Karpas-422 (cell line): Measurements from ENCODE around the gene TOP1. TPM values are rescaled to one million over a fixed set of nuclear protein-coding genes. Genes with fewer than 3 reads are reported as not detected.

Experiments
- DNase-seq: peaks from one replicate; pipeline ENCODE4 v3.0.0-alpha.2; 2015
- H2AFZ ChIP-seq: fragments of 200-600 bp; sonication (generic); 2 replicates; pipeline ENCODE4 v1.6.1; 2014; ENCODE audit warnings: antibody characterized with exemption, low read length, mixed read lengths
- H3K27ac ChIP-seq: fragments of 200-600 bp; sonication (generic); 2 replicates; pipeline ENCODE4 v1.5.1; 2014; ENCODE audit warnings: mild to moderate bottlenecking, low read length, moderate library complexity
- H3K27me3 ChIP-seq: fragments of 200-600 bp; sonication (generic); 2 replicates; pipeline ENCODE4 v1.6.1; 2014; ENCODE audit warnings: low read length, mixed read lengths
- H3K36me3 ChIP-seq: fragments of 200-600 bp; sonication (generic); 2 replicates; pipeline ENCODE4 v1.6.1; 2014; ENCODE audit warnings: low read length, mixed read lengths; ENCODE audit not compliant: insufficient read depth
- H3K4me1 ChIP-seq: fragments of 200-600 bp; sonication (generic); 2 replicates; pipeline ENCODE4 v1.6.1; 2014; ENCODE audit warnings: mild to moderate bottlenecking, low read length, mixed read lengths
- H3K4me2 ChIP-seq: fragments of 200-600 bp; sonication (generic); 2 replicates; pipeline ENCODE4 v1.6.1; 2014; ENCODE audit warnings: low read length, low read depth, mild to moderate bottlenecking; ENCODE audit not compliant: poor library complexity, severe bottlenecking
- H3K4me3 ChIP-seq: fragments of 200-600 bp; sonication (generic); 2 replicates; pipeline ENCODE4 v1.5.1; 2014; ENCODE audit warnings: mild to moderate bottlenecking, antibody characterized with exemption, low read length, mixed read lengths
- H3K79me2 ChIP-seq: fragments of 200-600 bp; sonication (generic); 2 replicates; pipeline ENCODE4 v1.6.1; 2014; ENCODE audit warnings: mild to moderate bottlenecking, low read length, mixed read lengths
- H3K9ac ChIP-seq: fragments of 200-600 bp; sonication (generic); 2 replicates; pipeline ENCODE4 v1.6.0; 2014; ENCODE audit warnings: low read length
- H3K9me2 ChIP-seq: fragments of 200-600 bp; sonication (generic), shearing (Covaris generic); replicated peaks from 2 replicates; pipeline ENCODE4 v1.6.0; 2014; ENCODE audit warnings: mild to moderate bottlenecking, low read length, moderate library complexity; ENCODE audit not compliant: insufficient read depth
- H3K9me3 ChIP-seq: fragments of 300-700, 200-600 bp; sonication (generic); 2 replicates; pipeline ENCODE4 v1.6.1; 2014; ENCODE audit warnings: low read length, mixed read lengths
- H4K20me1 ChIP-seq: fragments of 200-600 bp; sonication (generic); 2 replicates; pipeline ENCODE4 v1.6.1; 2014; ENCODE audit warnings: mild to moderate bottlenecking, antibody characterized with exemption, low read length, low read depth; ENCODE audit not compliant: insufficient read depth
- total RNA-seq: library from RNA; depleted of rRNA; stranded (reverse); fragments of >200 nt; shearing (Covaris generic); gene quantifications from 2 replicates; pipeline ENCODE4 v1.2.3, GENCODE V29; 2014; ENCODE audit warnings: low replicate concordance

TOP1 gene
- total RNA-seq, 1 experiment from 2014 or later = 101 TPM

- Histone ChIP-seq H3K27me3 (no peaks in the 10 kb centered on the region), H3K4me3 (no peak overlapping the region), H4K20me1 (no peaks in the 10 kb centered on the region), H3K9me2 (no peaks in the 10 kb centered on the region), H3K9me3 (no peaks in the 10 kb centered on the region), H3K4me1 (no peaks in the 10 kb centered on the region), H3K27ac (no peak overlapping the region), H3K9ac (no peak overlapping the region), H3K36me3 (peaks cover 12% of the 10 kb centered on the region), H3K79me2 (no peaks in the 10 kb centered on the region), H2AFZ (no peak overlapping the region), H3K4me2 (no peak overlapping the region)
- no peak for DNase-seq
These were observed 140.6 kb downstream of the TOP1 start for GRCh38 chr20:41169162-41169690.

GRCh38 chr20:41169791-41170351 is 141.2 kb downstream of the TOP1 start:
- Histone ChIP-seq H3K9ac (no peak overlapping the region), H2AFZ (no peak overlapping the region), H3K27ac (no peak overlapping the region), H3K9me3 (no peaks in the 10 kb centered on the region), H4K20me1 (no peaks in the 10 kb centered on the region), H3K9me2 (no peaks in the 10 kb centered on the region), H3K27me3 (no peaks in the 10 kb centered on the region), H3K36me3 (peaks cover 12% of the 10 kb centered on the region; the same call in 1 of the 2 replicates), H3K4me2 (no peak overlapping the region), H3K79me2 (no peaks in the 10 kb centered on the region), H3K4me3 (no peak overlapping the region), H3K4me1 (no peaks in the 10 kb centered on the region)
- no peak for DNase-seq

GRCh38 chr20:41170386-41171105 is 141.9 kb downstream of the TOP1 start:
- Histone ChIP-seq H3K27ac (no peak overlapping the region), H3K9ac (no peak overlapping the region), H3K4me1 (no peaks in the 10 kb centered on the region)

GRCh38 chr20:41171736-41172295 is 143.2 kb downstream of the TOP1 start:
- Histone ChIP-seq H2AFZ (no peak overlapping the region), H3K4me1 (no peaks in the 10 kb centered on the region), H3K9ac (no peak overlapping the region), H3K9me2 (no peaks in the 10 kb centered on the region), H3K27ac (no peak overlapping the region), H3K79me2 (no peaks in the 10 kb centered on the region), H4K20me1 (no peaks in the 10 kb centered on the region), H3K27me3 (no peaks in the 10 kb centered on the region), H3K36me3 (peaks cover 9% of the 10 kb centered on the region; the same call in 1 of the 2 replicates), H3K4me2 (no peak overlapping the region), H3K9me3 (no peaks in the 10 kb centered on the region), H3K4me3 (no peak overlapping the region)
- DNase-seq = no peak

More at GRCh38 chr20:41170386-41171105, 141.9 kb downstream of the TOP1 start:
- H3K79me2 ChIP-seq = no peaks in the 10 kb centered on the region
- no peaks in the 10 kb centered on the region for H3K9me3 ChIP-seq
- no peak overlapping the region for H3K4me2 ChIP-seq
- H2AFZ ChIP-seq = no peak overlapping the region
- H3K27me3 ChIP-seq = no peaks in the 10 kb centered on the region
- H3K4me3 ChIP-seq = no peak overlapping the region
- H4K20me1 ChIP-seq = no peaks in the 10 kb centered on the region
- no peaks in the 10 kb centered on the region for H3K9me2 ChIP-seq
- peaks cover 9% of the 10 kb centered on the region; the same call in 1 of the 2 replicates for H3K36me3 ChIP-seq
- no peak for DNase-seq

GRCh38 chr20:41172296-41173140 is 143.9 kb downstream of the TOP1 start:
- Histone ChIP-seq H3K27me3 (no peaks in the 10 kb centered on the region), H3K4me1 (no peaks in the 10 kb centered on the region), H3K9me2 (no peaks in the 10 kb centered on the region), H3K79me2 (no peaks in the 10 kb centered on the region), H2AFZ (no peak overlapping the region), H3K4me2 (no peak overlapping the region), H3K9me3 (no peaks in the 10 kb centered on the region), H4K20me1 (no peaks in the 10 kb centered on the region), H3K36me3 (peaks cover 7% of the 10 kb centered on the region; the same call in 1 of the 2 replicates), H3K4me3 (no peak overlapping the region), H3K9ac (no peak overlapping the region), H3K27ac (no peak overlapping the region)
- no peak for DNase-seq

GRCh38 chr20:41173161-41173721 is 144.6 kb downstream of the TOP1 start:
- Histone ChIP-seq H3K9ac (no peak overlapping the region), H3K4me1 (no peaks in the 10 kb centered on the region), H3K9me3 (no peaks in the 10 kb centered on the region), H3K36me3 (peaks cover 5% of the 10 kb centered on the region; the same call in 1 of the 2 replicates), H3K4me3 (no peak overlapping the region), H2AFZ (no peak overlapping the region), H3K27ac (no peak overlapping the region), H3K79me2 (no peaks in the 10 kb centered on the region), H3K4me2 (no peak overlapping the region), H4K20me1 (no peaks in the 10 kb centered on the region), H3K27me3 (no peaks in the 10 kb centered on the region), H3K9me2 (no peaks in the 10 kb centered on the region)
- DNase-seq = peak; percentile 82

- no peaks in the 10 kb centered on the region for H3K9me2 ChIP-seq
- no peaks in the 10 kb centered on the region for H3K9me3 ChIP-seq
- DNase-seq = no peak
- no peaks in the 10 kb centered on the region for H4K20me1 ChIP-seq
- no peak overlapping the region for H3K4me3 ChIP-seq
- H3K36me3 ChIP-seq = peaks cover 5% of the 10 kb centered on the region; the same call in 1 of the 2 replicates
- H3K79me2 ChIP-seq = no peaks in the 10 kb centered on the region
- H3K4me2 ChIP-seq = no peak overlapping the region
- H3K4me1 ChIP-seq = no peaks in the 10 kb centered on the region
- H2AFZ ChIP-seq = no peak overlapping the region
- no peak overlapping the region for H3K9ac ChIP-seq
- no peak overlapping the region for H3K27ac ChIP-seq
- no peaks in the 10 kb centered on the region for H3K27me3 ChIP-seq
These were observed 145.2 kb downstream of the TOP1 start for GRCh38 chr20:41173791-41174341.
